H9 (cell line): Measurements from ENCODE around the gene LONP2. TPM values are rescaled to one million over a fixed set of nuclear protein-coding genes. Genes with fewer than 3 reads are reported as not detected.
A peak's percentile ranks its signal among the peaks of the same experiment; 100 is the strongest.

Source experiments
- DNase-seq: peaks from one replicate; pipeline ENCODE4 v3.0.0-alpha.2; 2017
- H2AFZ ChIP-seq: one replicate; pipeline ENCODE4 v1.6.1; 2013; ENCODE audit warnings: mild to moderate bottlenecking, low read length, control low read depth, moderate library complexity
- H2AK5ac ChIP-seq: 2 replicates; pipeline ENCODE4 v1.6.1; 2013; ENCODE audit warnings: low read length, control low read depth, mixed read lengths; ENCODE audit not compliant: insufficient read length
- H2BK120ac ChIP-seq: one replicate; pipeline ENCODE4 v1.6.1; 2013; ENCODE audit warnings: low read depth, mild to moderate bottlenecking, low read length, control low read depth, inconsistent platforms; ENCODE audit not compliant: poor library complexity, severe bottlenecking
- H2BK12ac ChIP-seq: 2 replicates; pipeline ENCODE4 v1.6.1; 2013; ENCODE audit warnings: low read length, control low read depth, mixed read lengths, low read depth; ENCODE audit not compliant: insufficient read length
- H2BK15ac ChIP-seq: 2 replicates; pipeline ENCODE4 v1.6.1; 2013; ENCODE audit warnings: low read depth, low read length, control low read depth
- H2BK20ac ChIP-seq: one replicate; pipeline ENCODE4 v1.6.1; 2013; ENCODE audit warnings: low read depth, mild to moderate bottlenecking, low read length, control low read depth, inconsistent platforms; ENCODE audit not compliant: poor library complexity, severe bottlenecking
- H2BK5ac ChIP-seq: 2 replicates; pipeline ENCODE4 v1.6.1; 2013; ENCODE audit warnings: low read length, control low read depth, mixed read lengths; ENCODE audit not compliant: insufficient read length
- H3K14ac ChIP-seq: 2 replicates; pipeline ENCODE4 v1.6.1; 2013; ENCODE audit warnings: low read length, control low read depth; ENCODE audit not compliant: insufficient read depth
- H3K18ac ChIP-seq: 2 replicates; pipeline ENCODE4 v1.6.1; 2013; ENCODE audit warnings: low read depth, mild to moderate bottlenecking, mixed read lengths, low read length, control low read depth; ENCODE audit not compliant: insufficient read length
- H3K23ac ChIP-seq: 2 replicates; pipeline ENCODE4 v1.6.1; 2013; ENCODE audit warnings: low read length, control low read depth, mixed read lengths, low read depth; ENCODE audit not compliant: insufficient read length
- H3K23me2 ChIP-seq: 2 replicates; pipeline ENCODE4 v1.6.1; 2013; ENCODE audit warnings: low read depth, mild to moderate bottlenecking, mixed read lengths, low read length, control low read depth; ENCODE audit not compliant: insufficient read length, poor library complexity, severe bottlenecking
- H3K27ac ChIP-seq: 2 replicates; pipeline ENCODE4 v1.5.1; 2013; ENCODE audit warnings: low read length, control low read depth, mixed read lengths, low read depth; ENCODE audit not compliant: insufficient read length
- H3K27me3 ChIP-seq: 2 replicates; pipeline ENCODE4 v1.6.1; 2013; ENCODE audit warnings: low read length, control low read depth, inconsistent platforms; ENCODE audit not compliant: insufficient read depth
- H3K4ac ChIP-seq: 2 replicates; pipeline ENCODE4 v1.6.1; 2013; ENCODE audit warnings: low read depth, mild to moderate bottlenecking, control low read depth, inconsistent platforms, low read length, moderate library complexity
- H3K4me1 ChIP-seq: 2 replicates; pipeline ENCODE4 v1.6.1; 2013; ENCODE audit warnings: low read length, control low read depth, inconsistent platforms; ENCODE audit not compliant: insufficient read depth
- H3K4me2 ChIP-seq: 2 replicates; pipeline ENCODE4 v1.6.1; 2013; ENCODE audit warnings: low read length, control low read depth, mixed read lengths; ENCODE audit not compliant: insufficient read length, insufficient read depth
- H3K56ac ChIP-seq: 2 replicates; pipeline ENCODE4 v1.6.1; 2013; ENCODE audit warnings: low read depth, mild to moderate bottlenecking, mixed read lengths, low read length, control low read depth; ENCODE audit not compliant: insufficient read length
- H3K79me1 ChIP-seq: 2 replicates; pipeline ENCODE4 v1.6.1; 2013; ENCODE audit warnings: low read depth, mild to moderate bottlenecking, moderate library complexity, low read length, control low read depth, inconsistent platforms; ENCODE audit not compliant: insufficient read depth, poor library complexity, severe bottlenecking
- H3K79me2 ChIP-seq: 2 replicates; pipeline ENCODE4 v1.6.1; 2013; ENCODE audit warnings: low read length, control low read depth, inconsistent platforms; ENCODE audit not compliant: insufficient read depth
- H3K9ac ChIP-seq: 2 replicates; pipeline ENCODE4 v1.6.1; 2013; ENCODE audit warnings: low read length, control low read depth, mixed read lengths; ENCODE audit not compliant: insufficient read length; ENCODE audit errors: extremely low read depth
- H3K9me3 ChIP-seq: one replicate; pipeline ENCODE4 v1.6.1; 2013; ENCODE audit warnings: low read depth, low read length, inconsistent platforms; ENCODE audit not compliant: control insufficient read depth
- H3T11ph ChIP-seq: one replicate; pipeline ENCODE4 v1.6.1; 2013; ENCODE audit warnings: mild to moderate bottlenecking, low read length, control low read depth, inconsistent platforms
- H4K20me1 ChIP-seq: one replicate; pipeline ENCODE4 v1.6.1; 2013; ENCODE audit not compliant: control insufficient read depth, insufficient read length, insufficient read depth
- H4K5ac ChIP-seq: 2 replicates; pipeline ENCODE4 v1.6.1; 2013; ENCODE audit warnings: low read depth, mild to moderate bottlenecking, mixed read lengths, low read length, control low read depth; ENCODE audit not compliant: insufficient read length
- H4K8ac ChIP-seq: replicated peaks from 2 replicates; pipeline ENCODE4 v1.6.1; 2013; ENCODE audit warnings: low read length, control low read depth, mixed read lengths, low read depth; ENCODE audit not compliant: insufficient read length
- H4K91ac ChIP-seq: 2 replicates; pipeline ENCODE4 v1.6.1; 2013; ENCODE audit warnings: low read depth, mild to moderate bottlenecking, moderate library complexity, mixed read lengths, low read length, control low read depth; ENCODE audit not compliant: insufficient read length
- H3K27ac Mint-ChIP-seq, 3 experiments: 2 replicates in 2 of 3; 3 replicates in 1 of 3; pipeline ENCODE4 v1.8.0; 2020 to 2021; ENCODE audit warnings: mixed read lengths in 3 of 3, mild to moderate bottlenecking in 1 of 3, moderate library complexity in 1 of 3
- H3K27me3 Mint-ChIP-seq: 2 replicates; pipeline ENCODE4 v1.8.0; 2021; ENCODE audit warnings: low read depth, mild to moderate bottlenecking, moderate library complexity, mixed read lengths
- H3K36me3 Mint-ChIP-seq, 3 experiments: 2 replicates in 2 of 3; 3 replicates in 1 of 3; pipeline ENCODE4 v1.8.0; 2020 to 2021; ENCODE audit warnings: low read depth in 3 of 3, mixed read lengths in 3 of 3; ENCODE audit not compliant: insufficient read depth in 1 of 3
- H3K4me1 Mint-ChIP-seq, 2 experiments: 2 replicates each; pipeline ENCODE4 v1.8.0; 2020; ENCODE audit warnings: mixed read lengths in 2 of 2
- H3K4me3 Mint-ChIP-seq, 2 experiments: 2 replicates in 1 of 2; 3 replicates in 1 of 2; pipeline ENCODE4 v1.8.0; 2020 to 2021; ENCODE audit warnings: mild to moderate bottlenecking in 2 of 2, mixed read lengths in 2 of 2, moderate library complexity in 1 of 2
- H3K9me3 Mint-ChIP-seq, 2 experiments: 2 replicates in 1 of 2; 3 replicates in 1 of 2; pipeline ENCODE4 v1.8.0; 2020; ENCODE audit warnings: mild to moderate bottlenecking in 2 of 2, mixed read lengths in 2 of 2, moderate library complexity in 1 of 2
- CTCF ChIP-seq: fragments of 200-600 bp; sonication (generic); conservative IDR thresholded peaks from 3 replicates; pipeline ENCODE4 v1.8.0; 2021; ENCODE audit warnings: antibody characterized with exemption, mild to moderate bottlenecking
- WGBS: extraction: QIAGEN DNeasy Blood & Tissue Kit; methylation state at CpG from one replicate; pipeline ENCODE4 v1.1.7; 2013; ENCODE audit warnings: missing lambda C conversion rate, low lambda C conversion rate, mixed read lengths; ENCODE audit not compliant: insufficient read length; ENCODE audit errors: extremely low coverage; 5-methylcytosine and 5-hydroxymethylcytosine counted together
- total RNA-seq: library from RNA; stranded (reverse); gene quantifications from 2 replicates; pipeline ENCODE4 v1.2.1, GENCODE V29; 2021

Gene LONP2
- total RNA-seq, 1 experiment from 2014 or later, result 27.8 TPM

GRCh38 chr16:48291754-48292153 lies 47.7 kb downstream of the LONP2 start:
- TF ChIP-seq CTCF, result no peak
- H2BK5ac ChIP-seq, result no peak overlapping the region
- H3K79me1 ChIP-seq, result no peaks in the 10 kb centered on the region
- H3K23me2 ChIP-seq, result no peaks in the 10 kb centered on the region
- H3K9ac ChIP-seq, result no peak overlapping the region
- H3K18ac ChIP-seq, result no peak overlapping the region
- H2BK20ac ChIP-seq, result no peak overlapping the region
- Mint-ChIP-seq H3K9me3 (peaks cover 6 to 7% of the 10 kb centered on the region in 2 experiments), H3K4me3 (no peak overlapping the region), H3K36me3 (peaks cover 30 to 41% (median 34%) of the 10 kb centered on the region in 3 experiments), H3K27me3 (no peaks in the 10 kb centered on the region), H3K27ac (peak overlapping the region; percentile 3 to 8 (median 7); a peak in 3 of 7 replicates), H3K4me1 (peaks cover 12 to 13% of the 10 kb centered on the region in 2 experiments)
- H2BK12ac ChIP-seq, result no peak overlapping the region
- H3K4me2 ChIP-seq, result no peak overlapping the region
- H2AK5ac ChIP-seq, result no peak overlapping the region
- no peaks in the 10 kb centered on the region for H3K4me1 ChIP-seq
- no peak overlapping the region for H3K14ac ChIP-seq
- no peak overlapping the region for H3T11ph ChIP-seq
- H4K91ac ChIP-seq, result no peak overlapping the region
- no peak overlapping the region for H3K4ac ChIP-seq
- no peak overlapping the region for H2AFZ ChIP-seq
- no peak overlapping the region for H2BK120ac ChIP-seq
- H3K27ac ChIP-seq, result no peak overlapping the region
- H3K27me3 ChIP-seq, result no peaks in the 10 kb centered on the region
- no peaks in the 10 kb centered on the region for H4K20me1 ChIP-seq
- DNase-seq, result no peak
- no peak overlapping the region for H3K56ac ChIP-seq
- H2BK15ac ChIP-seq, result no peak overlapping the region
- no CpG with 5 or more reads among the region's 4 CpGs for WGBS
- no peaks in the 10 kb centered on the region for H3K79me2 ChIP-seq
- H3K9me3 ChIP-seq, result peaks cover 9% of the 10 kb centered on the region
- H4K8ac ChIP-seq, result no peak overlapping the region
- H4K5ac ChIP-seq, result no peak overlapping the region
- no peak overlapping the region for H3K23ac ChIP-seq
